HFF-Myc (cell line): ENCODE measurements around the gene TSPAN4.

Source experiments
- DNase-seq: peaks from one replicate; pipeline ENCODE4 v3.0.0-alpha.2; 2011; ENCODE audit warnings: low read depth; ENCODE audit errors: extremely low read depth
- H3K4me3 ChIP-seq: replicated peaks from 2 replicates; pipeline ENCODE4 v1.5.1; 2011; ENCODE audit warnings: low read depth, mild to moderate bottlenecking, control low read depth, low read length
- CTCF ChIP-seq: IDR thresholded peaks from 2 replicates; pipeline ENCODE4 v1.5.1; 2012; ENCODE audit warnings: mild to moderate bottlenecking, low read depth, low read length, control low read depth; ENCODE audit errors: missing control alignments

TSPAN4 gene

GRCh38 chr11:859394-860131 is 16.9 kb downstream of the TSPAN4 start:
- DNase-seq: no peak
- no peak for TF ChIP-seq CTCF
- H3K4me3 ChIP-seq: no peak overlapping the region

- no peak for DNase-seq
- H3K4me3 ChIP-seq: no peak overlapping the region
- no peak for TF ChIP-seq CTCF
These were observed 17.8 kb downstream of the TSPAN4 start for GRCh38 chr11:860234-861104.

GRCh38 chr11:861105-861479 is 18.4 kb downstream of the TSPAN4 start:
- TF ChIP-seq CTCF: no peak
- no peak overlapping the region for H3K4me3 ChIP-seq
- DNase-seq: no peak

GRCh38 chr11:862081-862661 is 19.5 kb downstream of the TSPAN4 start:
- DNase-seq: no peak
- TF ChIP-seq CTCF: no peak
- no peak overlapping the region for H3K4me3 ChIP-seq

- no peak for DNase-seq
- H3K4me3 ChIP-seq: no peak overlapping the region
- TF ChIP-seq CTCF: no peak
These were observed 20.0 kb downstream of the TSPAN4 start for GRCh38 chr11:862696-863022.

GRCh38 chr11:863023-863909 is 20.6 kb downstream of the TSPAN4 start:
- no peak for DNase-seq
- TF ChIP-seq CTCF: no peak
- H3K4me3 ChIP-seq: no peak overlapping the region
